HG03095 (cell line): ENCODE data around the gene GZMM.

Experiments used
- ATAC-seq: cut with Tn5 transposase; IDR thresholded peaks from one replicate; pipeline ENCODE4 v1.9.1; 2021; ENCODE audit warnings: moderate library complexity; ENCODE audit not compliant: unreplicated experiment

The GZMM gene

DNA sequence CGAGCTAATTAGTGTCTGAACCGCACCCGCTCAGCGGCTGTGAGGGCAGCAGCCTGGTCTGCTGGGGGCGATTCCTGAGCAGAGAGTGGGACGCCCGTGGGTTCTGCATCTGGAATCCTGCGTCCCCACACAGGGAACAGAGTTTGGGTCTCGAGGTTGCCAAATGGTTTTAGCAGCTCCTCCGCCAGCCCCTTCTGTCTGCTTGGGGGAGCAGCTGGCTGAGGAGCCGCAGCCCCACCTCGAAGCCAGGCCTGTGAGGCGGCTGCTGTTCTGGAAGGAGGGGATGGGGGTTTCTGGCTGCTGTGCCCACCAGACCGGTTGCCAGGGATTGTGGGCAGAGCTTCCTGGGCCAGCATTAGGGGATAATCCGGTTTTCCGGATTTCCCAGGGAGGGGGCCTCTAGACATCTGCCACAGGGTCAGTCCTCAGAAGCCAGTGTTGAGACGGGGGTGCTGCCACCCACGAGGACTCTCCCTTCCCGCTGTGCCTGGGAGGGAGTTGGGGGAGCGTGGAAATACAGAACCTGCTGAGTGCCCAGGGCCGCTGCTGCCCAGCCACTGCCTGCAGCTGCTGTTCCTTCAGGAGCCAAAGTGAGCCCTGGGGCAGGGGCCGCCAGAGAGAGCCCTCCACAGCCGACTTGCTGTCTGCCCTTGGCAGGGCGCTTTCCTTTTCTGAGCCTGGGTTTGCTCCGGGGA is 10.3 kb upstream of the GZMM start:
- no peak for ATAC-seq

DNA sequence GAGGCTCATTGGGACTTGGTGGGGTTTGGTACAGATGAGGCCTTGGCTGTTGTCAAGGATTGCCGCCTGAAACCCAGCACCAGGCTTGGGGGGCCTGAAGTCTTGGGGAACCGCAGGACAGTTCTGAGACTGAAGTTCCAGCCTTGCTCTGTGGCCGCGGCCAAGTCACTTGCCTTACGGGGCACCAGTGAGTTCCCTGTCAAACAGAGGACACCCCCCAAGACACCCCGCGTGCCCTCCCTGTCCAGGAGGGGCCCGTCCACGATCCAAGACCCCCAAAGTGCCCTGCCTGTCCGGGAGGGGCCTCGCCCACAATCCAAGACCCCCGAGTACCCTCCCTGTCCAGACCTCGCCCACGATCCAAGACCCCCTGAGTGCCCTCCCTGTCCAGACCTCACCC is 9.8 kb upstream of the GZMM start:
- ATAC-seq: no peak

DNA sequence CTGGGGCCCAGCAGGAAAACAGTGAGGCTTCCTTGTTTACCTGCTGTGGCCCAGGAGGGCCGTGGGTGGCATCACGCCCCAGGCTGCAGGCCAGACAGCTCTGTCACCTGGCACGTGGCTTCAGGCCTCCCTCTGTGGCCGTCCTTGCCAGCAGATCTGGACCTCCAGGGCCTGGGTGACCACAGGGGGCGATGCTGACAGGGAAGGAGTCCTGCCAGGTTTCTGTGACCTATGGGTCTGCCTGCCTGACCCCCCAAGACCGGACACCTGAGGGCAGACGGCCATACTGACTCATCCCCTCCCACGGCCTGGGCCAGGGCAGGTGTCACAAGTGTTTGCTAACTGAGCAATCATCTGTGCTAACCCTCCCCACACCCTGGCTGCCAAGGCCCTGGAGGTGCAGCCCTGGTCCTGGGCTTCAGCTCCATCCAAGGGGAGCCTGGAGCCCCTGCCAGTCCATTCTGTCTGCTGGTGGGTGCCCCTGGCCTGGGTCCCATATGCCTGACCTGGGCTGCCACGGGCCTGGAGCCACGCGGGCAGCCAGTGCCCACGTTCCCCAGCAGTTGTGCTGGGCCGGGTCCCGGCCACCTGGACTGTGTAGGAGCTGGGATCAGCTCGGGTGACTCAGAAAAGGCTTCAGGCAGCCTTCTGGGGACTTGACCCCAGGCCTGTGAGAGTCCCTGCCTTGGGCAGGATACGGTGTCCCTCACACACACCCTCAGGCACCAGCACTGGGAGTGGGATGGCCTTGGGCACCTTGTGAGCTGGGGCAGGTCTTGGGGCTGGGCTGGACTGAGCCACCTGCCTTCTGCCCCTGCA is 8.6 kb upstream of the GZMM start:
- no peak for ATAC-seq

DNA sequence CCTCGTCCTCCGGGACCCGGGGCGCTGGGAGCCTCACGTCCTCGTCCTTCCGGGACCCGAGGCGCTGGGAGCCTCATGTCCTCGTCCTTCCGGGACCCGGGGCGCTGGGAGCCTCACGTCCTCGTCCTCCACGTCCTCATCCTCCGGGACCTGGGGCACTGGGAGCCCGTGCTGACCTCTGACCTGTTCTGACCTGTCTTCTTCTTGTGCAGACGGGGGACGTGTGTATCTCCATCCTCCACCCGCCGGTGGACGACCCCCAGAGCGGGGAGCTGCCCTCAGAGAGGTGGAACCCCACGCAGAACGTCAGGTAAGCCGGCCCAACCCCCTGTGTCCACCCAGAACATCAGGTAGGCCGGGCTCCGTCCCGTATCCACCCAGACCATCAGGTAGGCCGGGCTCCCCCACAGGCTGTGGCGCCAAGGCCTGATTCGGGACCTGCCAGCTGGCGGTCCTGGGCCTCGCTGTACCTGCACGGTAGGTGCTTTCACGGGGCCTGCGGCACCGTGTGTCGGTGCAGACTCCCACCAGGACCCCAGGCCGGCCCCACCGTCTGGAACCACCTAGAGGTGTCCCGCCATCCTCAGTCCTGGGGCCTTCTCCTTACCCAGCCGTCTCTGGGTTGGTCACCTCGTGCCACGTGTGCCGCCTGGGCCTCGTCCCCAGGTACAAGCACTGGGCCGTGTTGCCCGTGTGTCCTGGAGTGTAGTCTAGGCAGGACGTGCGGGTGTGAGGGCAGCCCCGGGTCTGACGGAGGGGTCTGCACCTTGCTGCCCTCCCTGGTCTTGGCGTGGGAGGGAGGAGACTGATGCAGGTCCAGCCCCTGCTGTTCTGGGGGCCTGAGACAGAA is 7.6 kb upstream of the GZMM start:
- ATAC-seq: no peak

DNA sequence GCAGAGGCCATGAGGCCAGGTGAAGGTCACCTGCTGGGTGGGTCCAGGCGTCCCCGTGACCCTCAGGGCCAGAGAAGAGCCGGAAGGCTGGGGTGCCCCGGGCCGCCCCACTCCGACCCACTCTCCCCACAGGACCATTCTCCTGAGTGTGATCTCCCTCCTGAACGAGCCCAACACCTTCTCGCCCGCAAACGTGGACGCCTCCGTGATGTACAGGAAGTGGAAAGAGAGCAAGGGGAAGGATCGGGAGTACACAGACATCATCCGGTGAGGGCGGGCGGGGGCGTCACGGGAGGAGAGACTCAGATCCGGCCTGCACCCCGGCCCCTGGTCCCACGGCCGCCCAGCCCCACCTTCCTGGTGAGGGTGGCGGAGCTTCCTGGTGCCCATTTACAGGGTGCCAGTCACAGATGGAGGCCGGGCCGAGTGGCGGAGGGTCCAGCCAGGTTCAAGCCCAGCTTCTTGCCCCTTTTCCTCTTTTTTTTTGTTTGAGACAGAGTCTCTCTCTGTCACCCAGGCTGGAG is 6.9 kb upstream of the GZMM start:
- no peak for ATAC-seq

DNA sequence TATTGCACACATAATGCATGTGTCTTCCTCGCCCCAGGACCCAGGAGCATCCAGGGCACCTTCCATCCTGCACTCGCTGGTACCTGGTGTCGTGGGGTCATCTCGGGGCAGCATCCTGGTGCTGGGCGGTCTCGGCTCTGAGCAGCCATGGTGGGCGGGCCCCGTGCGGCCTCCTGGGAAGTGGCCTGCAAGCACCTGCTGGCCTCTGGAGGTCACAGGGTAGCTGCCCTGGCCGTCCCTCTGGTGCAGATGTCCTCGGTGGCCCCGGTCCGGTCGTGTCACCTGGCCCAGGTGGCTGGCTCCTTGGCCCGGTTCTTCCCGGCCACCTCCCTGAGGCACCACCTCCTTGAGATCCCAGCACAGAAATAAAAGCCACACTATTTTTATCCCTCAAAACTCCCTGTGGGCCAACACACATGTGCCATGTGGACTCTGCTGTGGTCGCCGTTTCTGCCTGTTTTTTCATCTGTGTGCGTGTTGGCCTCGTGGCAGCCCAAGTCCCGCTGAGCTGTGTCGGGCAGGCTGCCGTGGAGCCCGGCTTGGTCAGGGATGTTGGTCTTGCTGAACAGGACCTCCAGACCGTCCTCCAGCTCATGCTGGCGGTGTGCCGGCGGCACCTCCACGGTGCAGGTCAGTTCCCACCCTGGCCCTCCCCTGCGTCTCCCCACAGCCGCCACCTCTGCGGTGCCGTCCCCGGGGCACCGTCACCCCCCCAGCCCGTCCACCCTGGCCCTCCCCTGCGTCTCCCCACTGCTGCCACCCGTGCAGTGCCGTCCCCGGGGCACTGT is 5.0 kb upstream of the GZMM start:
- no peak for ATAC-seq

DNA sequence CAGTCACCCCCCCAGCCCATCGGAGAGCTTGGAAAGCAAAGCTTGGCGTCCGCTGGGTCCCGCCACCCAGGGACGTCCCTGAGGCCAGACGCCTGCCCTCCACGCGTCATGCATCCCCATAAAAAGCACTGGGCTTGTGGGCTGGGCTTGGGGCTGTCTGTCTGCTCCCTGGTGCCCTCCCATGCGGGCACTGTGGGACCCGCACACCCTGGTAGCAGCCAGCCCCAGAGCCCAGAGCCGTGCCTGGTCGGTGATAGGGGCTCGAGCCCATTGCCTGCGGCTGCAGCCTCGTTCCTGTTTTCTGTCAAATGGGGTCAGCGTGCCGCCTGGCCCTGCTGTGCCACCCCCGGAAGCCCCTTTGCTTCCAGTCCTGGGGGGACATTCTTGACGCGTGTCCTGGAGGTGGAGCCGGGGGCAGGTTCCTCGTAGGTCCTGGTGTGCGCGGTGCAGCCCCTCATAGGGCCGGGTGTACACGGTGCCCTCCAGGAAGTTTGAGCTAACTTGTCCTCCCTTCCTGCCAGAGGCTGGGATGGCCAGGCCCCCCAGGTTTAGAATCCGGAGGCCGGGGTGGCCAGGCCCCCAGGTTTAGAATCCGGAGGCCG is 4.3 kb upstream of the GZMM start:
- ATAC-seq: no peak

DNA sequence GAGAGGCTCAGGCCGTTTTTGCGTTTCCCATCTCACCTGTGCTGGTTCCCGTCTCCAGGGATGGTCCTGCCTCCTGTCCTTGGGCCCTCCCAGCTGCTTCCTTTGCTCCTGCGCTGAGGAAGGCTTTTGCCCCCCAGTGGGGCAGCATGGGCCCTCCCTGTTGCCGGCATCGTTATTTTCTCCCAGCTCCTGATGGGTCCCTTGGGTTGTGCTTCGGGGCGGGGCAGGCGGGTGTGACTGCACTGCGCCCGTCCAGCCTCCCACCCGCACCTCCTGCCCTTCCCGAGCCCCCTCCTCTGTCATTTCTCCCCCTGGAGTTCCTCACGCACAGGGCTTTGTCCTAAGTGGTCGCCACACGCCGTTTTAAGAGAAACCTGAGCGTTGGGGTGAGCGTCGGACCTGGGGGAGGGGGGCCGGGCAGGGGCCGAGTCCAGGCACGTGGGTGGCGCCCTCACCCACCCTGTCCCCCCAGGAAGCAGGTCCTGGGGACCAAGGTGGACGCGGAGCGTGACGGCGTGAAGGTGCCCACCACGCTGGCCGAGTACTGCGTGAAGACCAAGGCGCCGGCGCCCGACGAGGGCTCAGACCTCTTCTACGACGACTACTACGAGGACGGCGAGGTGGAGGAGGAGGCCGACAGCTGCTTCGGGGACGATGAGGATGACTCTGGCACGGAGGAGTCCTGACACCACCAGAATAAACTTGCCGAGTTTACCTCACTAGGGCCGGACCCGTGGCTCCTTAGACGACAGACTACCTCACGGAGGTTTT is 2.8 kb upstream of the GZMM start:
- no peak for ATAC-seq

DNA sequence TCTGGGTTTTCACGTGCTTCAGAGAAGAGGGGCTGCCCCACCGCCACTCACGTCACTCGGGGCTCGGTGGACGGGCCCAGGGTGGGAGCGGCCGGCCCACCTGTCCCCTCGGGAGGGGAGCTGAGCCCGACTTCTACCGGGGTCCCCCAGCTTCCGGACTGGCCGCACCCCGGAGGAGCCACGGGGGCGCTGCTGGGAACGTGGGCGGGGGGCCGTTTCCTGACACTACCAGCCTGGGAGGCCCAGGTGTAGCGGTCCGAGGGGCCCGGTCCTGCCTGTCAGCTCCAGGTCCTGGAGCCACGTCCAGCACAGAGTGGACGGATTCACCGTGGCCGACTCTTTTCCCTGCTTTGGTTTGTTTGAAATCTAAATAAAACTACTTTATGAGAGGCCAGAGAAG is 2.2 kb upstream of the GZMM start:
- ATAC-seq: no peak

DNA sequence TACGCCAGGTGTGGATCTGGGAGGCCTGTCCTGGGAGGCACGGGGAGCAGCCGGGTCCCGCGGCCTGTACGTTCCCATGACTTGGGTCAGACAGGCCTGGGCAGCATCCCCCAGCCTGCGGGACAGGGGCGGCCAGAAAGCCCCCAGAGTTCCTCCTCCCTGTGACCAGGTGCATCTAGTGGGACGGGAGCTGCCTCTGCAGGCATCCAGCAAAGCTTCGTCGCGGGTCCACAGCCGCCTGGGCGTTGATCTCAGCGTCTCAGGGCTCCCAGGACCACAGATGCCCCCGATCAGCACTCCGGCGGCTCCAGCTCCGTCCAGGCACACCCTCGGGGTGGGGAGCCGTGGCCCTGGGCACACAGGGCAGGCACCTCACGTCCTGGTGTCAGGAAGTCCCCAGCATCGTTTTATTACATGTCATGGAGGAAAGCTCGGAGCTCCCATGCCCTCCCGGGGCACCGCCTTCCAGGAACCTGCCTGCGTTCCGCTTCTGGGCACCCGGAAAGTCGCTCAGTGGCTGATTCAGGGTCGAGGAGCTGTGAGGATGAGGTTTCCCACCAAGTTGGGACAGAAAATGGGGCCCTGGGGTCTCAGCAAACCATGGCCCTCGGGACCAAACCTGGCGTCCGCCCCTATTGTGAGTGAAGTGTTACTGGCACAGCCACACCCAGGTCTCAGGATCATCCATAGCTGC is 1.5 kb upstream of the GZMM start:
- no peak for ATAC-seq

DNA sequence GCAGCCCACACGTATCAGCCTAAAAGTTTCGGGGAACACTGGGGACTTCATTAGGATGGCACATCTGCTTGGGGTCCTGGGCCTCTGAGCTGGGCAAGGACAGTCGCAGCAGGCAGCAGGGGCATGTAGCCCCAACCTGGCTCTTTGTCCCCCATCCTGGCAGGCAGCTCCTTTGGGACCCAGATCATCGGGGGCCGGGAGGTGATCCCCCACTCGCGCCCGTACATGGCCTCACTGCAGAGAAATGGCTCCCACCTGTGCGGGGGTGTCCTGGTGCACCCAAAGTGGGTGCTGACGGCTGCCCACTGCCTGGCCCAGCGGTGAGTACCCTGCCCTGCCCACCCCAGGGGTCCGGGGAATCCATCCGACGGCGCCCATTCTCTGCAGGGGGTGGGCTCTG is 3.3 kb downstream of the GZMM start:
- no peak for ATAC-seq

DNA sequence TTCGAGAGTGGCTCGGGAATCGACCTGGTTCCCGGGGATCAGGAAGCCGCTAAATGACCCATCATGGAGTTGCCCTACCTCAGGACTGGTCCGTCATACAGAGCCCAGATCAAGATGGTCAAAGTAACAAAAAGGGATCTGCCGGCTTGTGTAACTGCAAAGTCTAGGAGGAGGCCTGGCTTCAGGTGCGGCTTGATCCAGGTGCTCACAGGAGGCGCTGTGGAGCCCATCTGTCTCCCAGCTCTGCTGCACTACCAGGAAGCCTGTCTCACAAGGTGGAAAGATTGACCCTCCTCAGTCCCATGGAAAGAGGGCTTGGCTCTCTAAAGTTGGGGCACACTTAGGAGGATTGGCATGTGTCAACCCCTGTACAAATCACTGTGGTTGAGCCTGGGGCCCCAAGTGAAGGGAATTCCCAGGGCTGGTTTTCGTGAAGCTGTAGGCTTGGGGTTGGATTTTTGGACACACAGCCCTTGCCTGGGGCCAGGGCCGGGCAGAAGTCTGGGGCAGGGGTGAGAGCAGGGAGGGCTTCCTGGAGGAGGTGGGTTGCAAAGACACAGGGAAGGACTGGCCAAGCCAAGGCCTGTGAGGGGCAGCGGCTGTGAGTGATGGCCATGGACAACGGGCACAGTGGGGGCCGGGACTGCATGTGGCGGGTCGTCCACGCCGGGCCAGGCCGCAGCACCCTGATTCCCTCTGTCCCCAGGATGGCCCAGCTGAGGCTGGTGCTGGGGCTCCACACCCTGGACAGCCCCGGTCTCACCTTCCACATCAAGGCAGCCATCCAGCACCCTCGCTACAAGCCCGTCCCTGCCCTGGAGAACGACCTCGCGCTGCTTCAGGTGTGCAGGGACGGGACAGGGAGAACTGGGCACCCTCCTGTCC is 4.2 kb downstream of the GZMM start:
- ATAC-seq: no peak

DNA sequence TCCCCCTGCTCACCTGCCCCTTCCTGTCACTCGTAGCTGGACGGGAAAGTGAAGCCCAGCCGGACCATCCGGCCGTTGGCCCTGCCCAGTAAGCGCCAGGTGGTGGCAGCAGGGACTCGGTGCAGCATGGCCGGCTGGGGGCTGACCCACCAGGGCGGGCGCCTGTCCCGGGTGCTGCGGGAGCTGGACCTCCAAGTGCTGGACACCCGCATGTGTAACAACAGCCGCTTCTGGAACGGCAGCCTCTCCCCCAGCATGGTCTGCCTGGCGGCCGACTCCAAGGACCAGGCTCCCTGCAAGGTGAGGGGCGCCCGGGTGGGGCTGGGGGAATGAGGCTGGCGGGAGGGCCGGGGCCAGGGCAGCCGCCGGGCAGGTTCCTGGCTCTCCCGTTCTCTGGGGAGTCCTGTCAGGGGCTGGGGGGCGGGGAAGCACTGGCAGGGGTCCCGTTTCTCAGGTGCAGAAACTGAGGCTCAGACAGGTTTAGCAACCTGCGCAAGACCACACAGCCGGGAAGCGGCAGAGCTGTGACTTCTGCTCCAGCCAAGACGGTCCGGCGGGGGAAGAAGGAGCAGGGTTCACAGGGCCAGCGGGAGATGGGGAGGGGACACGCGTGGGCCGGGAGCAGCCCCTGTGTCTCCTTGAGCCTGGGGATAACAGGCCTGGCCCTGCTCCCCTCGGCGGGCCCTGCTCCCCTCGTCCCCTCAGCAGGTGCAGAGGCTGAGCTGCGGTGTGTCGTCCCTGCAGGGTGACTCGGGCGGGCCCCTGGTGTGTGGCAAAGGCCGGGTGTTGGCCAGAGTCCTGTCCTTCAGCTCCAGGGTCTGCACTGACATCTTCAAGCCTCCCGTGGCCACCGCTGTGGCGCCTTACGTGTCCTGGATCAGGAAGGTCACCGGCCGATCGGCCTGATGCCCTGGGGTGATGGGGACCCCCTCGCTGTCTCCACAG is 5.3 kb downstream of the GZMM start:
- no peak for ATAC-seq

DNA sequence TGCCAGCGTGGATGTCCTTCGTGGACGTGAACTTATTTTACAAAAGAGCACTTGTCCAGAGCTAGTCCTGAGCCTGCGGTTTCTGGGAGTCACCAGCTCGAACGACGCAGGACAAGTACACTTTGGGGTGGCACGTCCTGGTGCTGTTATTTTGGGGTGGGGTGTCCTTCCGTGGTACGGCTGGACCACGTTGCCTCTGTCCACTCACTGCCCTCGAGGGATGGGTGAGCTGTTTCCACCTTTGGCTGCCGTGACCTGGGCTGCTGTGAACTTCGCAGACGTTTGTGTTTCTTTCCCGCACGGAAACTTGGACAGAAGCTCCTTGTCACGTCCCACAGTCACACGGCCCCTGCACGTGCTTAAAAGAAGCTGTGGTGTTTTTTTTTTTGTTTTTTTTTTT is 11.0 kb downstream of the GZMM start:
- ATAC-seq: no peak

DNA sequence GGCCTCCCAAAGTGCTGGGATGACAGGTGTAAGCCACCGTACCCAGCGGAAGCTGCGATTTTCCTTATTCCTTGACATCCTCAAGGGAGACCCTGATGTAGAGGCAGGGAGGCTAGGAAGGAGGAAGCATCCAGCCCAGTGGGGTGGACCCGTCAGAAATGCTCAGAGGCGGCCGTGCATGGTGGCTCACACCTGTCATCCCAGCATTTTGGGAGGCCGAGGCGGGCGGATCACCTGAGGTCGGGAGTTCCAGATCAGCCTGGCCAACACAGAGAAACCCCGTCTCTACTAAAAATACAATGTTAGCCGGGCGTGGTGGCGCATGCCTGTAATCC is 11.6 kb downstream of the GZMM start:
- ATAC-seq: no peak

DNA sequence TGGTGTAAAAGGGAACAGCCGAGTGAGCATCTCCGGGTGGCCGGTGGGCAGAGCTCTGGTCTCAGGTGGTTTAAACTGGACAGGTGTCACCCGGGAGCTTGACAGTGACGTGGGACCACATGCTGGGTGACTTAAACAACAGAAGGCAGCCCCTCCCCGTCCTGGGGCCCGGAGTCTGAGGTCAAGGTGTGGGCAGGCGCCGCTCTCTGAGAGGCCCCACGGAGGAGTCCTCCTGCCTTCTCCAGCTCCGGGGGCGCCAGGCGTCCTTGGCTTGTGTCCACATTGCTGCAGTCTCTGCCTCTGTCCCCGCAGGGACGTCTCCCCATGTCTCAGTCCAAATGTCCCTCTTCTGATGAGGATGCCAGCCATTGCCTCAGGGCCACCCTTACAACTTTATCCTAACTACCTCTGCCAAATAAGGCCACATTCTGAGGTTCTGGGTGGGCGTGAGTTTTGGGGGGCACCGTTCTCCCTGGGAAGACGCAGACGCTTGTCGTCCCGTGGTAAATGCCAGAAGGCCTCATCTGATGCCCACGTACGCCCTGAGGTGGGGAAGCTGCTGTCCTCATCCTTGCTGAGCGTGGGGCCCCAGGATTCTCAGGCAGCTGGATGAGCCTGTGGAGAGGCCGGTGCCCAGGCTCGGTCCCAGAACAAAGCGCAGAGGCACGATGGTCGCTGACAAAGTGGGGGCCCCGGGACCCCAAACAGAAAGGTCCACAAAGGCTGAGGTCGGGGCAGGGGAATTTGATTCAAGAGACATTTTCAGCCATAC is 12.9 kb downstream of the GZMM start:
- no peak for ATAC-seq
